Measurements from ENCODE around the gene DCST1.

The DCST1 gene

GRCh38 chr1:155014709-155015508 is 18.7 kb upstream of the DCST1 start:
- DNase-seq, result no peak

DNA sequence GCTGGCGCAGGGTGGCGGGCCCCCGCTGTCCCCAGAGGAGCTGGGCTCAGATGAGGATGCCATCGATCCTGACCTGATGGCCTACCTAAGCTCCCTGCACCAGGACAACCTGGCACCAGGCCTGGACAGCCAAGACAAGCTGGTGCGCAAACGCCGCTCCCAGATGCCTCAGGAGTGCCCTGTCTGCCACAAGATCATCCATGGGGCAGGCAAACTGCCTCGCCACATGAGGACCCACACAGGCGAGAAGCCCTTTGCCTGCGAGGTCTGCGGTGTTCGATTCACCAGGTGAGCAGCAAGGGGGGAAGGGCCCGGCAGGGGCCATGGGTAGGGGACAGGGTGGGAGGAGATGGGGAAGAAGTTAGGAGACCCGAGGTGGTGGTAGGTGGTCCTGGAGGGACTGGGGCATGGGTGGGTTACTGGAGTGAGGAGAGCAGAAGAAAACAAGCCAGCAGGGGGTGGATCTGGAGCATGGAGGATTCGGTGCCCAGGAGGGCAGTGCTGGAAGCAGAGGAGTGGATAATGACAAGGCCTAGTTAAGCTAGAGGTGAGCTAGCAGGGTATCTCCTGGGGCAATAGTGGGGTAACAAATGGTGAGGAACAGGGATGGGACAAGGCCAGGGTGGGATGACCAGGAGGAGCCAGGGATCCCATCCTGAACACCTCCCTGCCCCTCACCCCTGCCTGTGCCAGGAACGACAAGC is 17.9 kb upstream of the DCST1 start:
- no peak for DNase-seq

- no peak for DNase-seq
Observed at GRCh38 chr1:155016231-155016831, 17.3 kb upstream of the DCST1 start.

- peak; percentile 88 for DNase-seq
Observed at GRCh38 chr1:155017041-155017945, 16.3 kb upstream of the DCST1 start.

GRCh38 chr1:155017946-155018316 is 15.7 kb upstream of the DCST1 start:
- DNase-seq, result no peak

GRCh38 chr1:155018617-155019348 is 14.8 kb upstream of the DCST1 start:
- DNase-seq, result no peak

- no peak for DNase-seq
Observed at GRCh38 chr1:155019377-155020245, 14.0 kb upstream of the DCST1 start.

DNA sequence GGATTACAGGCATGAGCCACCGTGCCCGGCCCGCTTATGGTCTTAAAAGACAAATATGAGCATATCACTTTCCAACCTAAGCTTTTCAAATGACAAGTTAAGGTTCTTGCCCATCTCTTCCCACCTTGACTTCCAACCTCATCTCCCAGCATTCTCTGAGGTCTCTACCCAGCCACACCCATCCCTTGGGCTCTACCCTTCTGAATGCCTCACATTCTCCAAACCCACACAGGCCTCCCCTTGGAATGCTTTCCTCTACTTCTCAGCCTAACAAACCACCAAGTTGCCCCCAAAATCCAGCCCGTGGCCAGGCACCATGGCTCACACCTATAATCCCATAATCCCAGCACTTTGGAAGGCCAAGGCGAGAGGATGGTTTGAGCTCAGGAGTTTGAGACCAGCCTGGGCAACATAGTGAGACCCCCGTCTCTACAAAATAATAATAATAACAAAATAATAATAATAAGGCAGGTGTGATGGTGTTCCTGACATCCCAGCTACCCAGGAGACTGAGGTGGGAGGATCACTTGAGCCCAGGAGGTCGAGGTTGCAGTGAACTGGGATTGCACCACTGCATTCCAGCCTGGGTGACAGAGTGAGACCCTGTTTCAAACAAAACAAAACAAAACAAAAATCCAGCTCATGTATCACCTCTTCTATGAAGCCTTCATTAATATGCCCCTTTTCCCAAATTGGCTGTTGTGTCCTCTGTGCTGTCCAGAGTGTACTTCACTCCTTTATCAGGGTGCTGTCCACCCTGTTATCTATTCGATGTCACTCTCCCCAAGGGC is 11.3 kb upstream of the DCST1 start:
- DNase-seq, result no peak

- no peak for DNase-seq
Observed at GRCh38 chr1:155022927-155023236, 10.7 kb upstream of the DCST1 start.

GRCh38 chr1:155023627-155024026 is 10.0 kb upstream of the DCST1 start:
- DNase-seq, result no peak

DNA sequence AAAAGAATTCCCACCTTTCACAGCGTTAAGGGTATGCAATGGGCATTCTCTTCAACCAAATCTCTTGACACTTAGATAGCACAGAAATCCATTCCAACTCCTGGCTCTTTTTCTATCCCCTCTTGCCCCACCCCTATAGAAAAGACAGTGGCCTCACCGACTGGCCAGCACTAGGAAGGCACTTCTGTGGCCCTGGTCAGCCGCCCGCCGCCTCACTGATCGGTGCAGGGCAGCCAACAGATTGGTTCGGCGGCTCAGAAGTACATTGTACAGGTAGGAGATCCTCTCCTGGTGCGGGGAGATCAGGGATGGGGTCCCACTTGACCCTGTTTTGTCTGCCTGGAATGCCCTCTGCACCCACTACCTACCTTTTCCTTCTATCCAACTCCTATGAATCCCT is 9.3 kb upstream of the DCST1 start:
- no peak for DNase-seq

GRCh38 chr1:155026154-155026553 is 7.5 kb upstream of the DCST1 start:
- no peak for DNase-seq

- DNase-seq, result no peak
Observed at GRCh38 chr1:155026588-155026987, 7.0 kb upstream of the DCST1 start.

DNA sequence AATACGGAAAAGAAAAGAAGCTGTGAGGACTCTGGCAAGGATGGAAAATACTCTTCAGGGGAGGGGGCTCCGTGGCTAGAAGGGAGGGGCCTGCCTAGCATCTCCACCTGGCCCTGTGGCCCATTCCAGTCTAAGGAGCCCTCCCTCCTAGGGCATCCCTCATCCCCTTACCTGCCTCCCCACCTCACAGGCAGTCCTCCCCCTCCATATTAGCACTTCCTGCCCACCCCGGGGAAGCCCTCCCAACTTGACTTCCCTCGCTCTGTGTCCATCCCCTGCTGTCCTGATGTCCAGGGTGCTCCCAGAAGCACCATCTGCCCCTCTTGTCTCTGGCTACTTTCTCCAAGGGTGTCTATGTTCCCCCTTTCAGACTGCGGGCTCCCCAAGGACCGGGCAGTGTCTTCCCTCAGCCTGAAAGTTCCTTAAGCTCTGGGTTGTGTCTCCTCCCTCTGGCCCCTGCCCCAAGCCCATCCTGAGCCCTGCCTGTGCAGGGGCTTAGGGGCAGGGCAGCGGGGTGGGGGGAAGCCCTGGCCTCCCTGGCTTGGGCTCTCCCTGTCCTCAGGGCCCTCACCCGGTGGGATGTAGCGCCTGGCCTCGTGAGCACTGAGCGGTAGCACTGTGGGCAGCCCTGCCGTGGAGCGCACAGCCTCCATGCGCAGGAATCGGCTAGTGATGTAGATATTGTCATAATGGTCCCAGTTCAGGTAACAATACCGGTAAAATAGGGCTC is 3.9 kb upstream of the DCST1 start:
- no peak for DNase-seq

DNA sequence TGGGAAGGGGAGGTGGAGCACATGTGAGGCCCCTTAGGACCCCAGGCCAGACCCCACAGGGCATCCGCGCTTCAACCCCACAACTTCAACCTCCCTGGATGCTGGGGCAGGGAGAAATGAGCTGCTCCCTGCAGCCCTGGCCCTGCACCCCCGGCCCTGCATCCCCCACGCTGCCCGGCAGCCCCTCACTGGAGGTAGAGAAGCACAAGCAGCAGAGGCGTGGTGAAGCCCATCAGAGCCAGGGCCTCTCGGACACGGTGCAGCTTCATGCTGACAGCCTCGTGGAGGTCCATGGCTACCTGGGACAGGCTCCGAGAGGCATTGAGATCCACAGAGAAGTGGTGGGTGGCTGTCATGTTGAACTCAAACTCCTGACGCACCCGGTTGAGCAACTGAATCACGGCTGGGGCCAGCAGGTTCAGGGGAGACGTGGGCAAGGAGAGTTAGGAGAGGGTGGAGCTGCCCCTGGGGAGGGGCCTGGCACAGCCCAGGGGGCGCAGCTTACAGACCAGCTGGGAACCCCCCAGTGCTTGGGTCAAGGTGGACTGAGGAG is 3.3 kb upstream of the DCST1 start:
- DNase-seq, result no peak

- DNase-seq, result no peak
Observed at GRCh38 chr1:155030899-155031298, 2.7 kb upstream of the DCST1 start.

GRCh38 chr1:155032886-155033285 is 738 bp upstream of the DCST1 start:
- DNase-seq, result no peak

DNA sequence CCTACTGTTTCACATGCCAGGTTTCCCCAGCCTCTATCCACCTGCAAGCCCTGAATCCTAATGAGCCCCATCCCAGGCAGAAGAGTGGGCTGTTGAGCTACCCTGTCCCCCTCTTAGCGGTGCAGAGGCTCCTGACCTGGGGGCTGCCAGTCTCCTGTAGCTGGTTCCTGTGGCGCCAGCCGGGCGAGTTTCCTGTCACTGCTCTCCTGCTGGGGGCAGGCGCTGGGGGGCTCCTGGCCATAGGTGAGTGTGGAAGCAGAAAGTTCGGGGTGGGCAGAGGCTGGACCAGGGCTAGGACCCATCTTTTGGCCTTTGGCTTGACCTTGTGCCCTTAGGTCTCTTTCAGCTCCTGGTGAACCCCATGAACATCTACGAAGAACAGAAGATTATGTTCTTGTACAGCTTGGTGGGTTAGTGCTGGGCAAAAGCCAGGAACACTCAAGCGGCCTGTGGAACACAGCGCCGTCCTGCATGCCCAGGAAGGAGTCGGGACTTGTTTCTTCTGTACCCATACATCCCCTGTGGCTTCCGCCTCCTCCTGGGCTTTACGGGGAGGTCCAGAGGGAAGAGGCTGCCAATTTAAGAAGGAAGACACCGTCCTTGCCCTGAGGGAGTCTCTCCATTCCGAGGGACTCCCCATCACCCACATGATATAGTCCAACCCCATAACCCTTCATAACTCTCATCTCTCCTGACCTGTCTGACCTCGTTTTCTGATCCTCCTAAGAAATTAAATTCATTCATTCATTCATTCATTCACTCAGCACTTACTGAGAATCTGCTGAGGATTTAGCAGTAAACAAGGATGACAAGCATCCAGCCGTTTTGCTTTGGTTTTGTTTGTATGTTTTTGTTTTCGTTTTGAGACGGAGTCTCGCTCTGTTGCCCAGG is 939 bp downstream of the DCST1 start:
- DNase-seq, result no peak

DNA sequence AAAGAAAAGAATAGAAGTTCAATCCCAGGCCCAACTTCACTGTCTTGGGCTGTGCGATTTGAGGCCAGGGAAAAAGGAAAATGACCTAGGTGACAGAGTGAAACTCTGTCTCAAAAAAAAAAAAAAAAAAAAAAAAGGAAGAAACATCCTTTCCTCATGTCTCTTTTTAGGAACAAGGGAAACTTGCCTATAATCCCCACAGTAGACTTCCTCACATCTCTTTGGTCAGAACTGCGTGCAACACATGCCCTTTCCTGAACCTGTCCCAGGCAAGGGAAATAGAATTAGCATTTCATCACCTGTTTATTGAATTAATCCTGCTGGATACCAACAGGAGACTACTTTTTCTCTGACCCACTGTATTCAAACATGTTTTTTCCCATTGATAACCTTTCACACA is 2.3 kb downstream of the DCST1 start:
- no peak for DNase-seq

Data from DMS 273 treated with DMSO at 0.1 percent for 48 hours (cell line).